NCI-H2081 treated with DMSO at 0.1 percent for 48 hours (cell line): Measurements from ENCODE around the gene MSRB2.

ENCODE experiments used
- DNase-seq: peaks from one replicate; lab custom pipeline; 2025; lab: John Stamatoyannopoulos, UW

MSRB2 gene

GRCh38 chr10:23111517-23112286 lies 16.3 kb downstream of the MSRB2 start:
- no peak for DNase-seq

DNA sequence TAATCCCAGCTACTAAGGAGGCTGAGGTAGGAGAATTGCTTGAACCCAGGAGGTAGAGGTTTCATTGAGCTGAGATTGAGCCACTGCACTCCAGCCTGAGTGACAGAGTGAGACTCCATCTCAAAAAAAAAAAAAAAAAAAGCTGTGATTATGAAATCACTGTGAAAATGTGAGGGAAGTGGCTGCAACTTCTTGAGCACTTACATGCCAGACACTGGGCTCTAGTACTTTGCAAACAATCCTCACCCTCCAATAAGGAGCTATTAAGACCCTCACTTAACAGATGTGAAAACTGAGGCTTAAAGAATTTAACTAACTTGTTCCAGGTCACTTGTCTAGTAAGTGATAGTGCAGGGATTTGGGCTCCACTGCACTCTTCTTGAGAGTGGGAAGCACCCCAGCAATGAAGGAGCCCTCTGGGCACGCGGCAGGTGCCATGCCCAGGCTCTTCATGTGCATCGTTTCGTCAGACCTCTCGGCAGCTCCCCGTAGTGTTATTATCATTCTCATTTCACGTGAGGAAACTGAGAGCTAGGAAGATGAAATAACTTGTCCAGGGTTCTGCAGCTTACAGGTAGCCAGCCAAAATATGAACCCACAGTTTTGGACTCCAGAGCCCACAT lies 19.0 kb downstream of the MSRB2 start:
- DNase-seq = no peak

DNA sequence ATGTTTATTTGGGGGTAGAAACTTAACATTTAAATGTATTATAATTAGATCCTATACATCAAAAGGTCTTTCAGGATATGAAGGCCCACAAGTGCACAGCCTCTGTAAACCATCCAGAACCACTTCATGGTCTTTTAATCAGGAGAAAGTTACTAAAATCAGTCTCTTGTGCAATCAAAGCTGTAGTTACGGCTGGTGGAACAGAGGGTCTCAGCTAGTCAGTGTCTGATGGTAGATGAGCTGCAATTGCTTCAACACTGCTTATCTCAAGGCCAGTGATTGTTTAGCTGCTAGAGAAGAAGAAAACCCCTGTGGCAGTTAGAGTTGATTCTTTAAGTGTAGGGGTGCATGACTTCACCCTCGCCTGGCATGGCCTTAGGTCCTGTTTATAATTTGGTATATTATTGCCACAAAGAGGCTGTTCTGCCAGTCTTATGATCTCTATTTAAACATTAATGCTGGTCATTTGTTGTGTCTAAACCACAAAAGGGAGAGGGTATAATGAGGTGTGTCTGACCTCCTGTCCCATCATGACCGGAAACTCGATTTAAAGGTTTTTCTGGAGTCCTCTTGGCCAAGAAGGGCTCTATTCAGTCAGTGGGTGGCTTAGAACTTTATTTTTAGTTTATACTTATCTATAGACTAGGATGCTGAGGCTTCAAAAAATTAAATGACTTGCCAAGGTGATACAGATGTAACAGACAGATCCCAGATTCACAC lies 21.3 kb downstream of the MSRB2 start:
- DNase-seq = no peak

- DNase-seq = no peak
These were observed 24.9 kb downstream of the MSRB2 start for GRCh38 chr10:23120001-23120934.

DNA sequence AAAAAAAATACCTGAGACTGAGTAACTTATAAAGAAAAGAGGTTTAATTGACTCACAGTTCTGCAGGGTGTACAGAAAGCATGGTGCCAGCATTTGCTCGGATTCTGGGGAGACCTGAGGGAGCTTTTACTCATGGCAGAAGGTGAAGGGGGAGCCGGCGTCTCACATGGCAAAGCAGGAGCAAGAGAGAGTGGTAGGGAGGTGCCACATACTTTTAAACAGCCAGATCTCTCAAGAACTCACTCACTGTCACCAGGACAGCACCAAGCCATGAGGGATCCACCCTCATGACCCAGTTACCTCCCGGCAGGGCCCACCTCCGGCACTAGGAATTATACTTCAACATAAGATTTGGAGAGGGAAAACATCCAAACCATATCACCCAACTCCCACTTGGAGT lies 25.8 kb downstream of the MSRB2 start:
- no peak for DNase-seq

DNA sequence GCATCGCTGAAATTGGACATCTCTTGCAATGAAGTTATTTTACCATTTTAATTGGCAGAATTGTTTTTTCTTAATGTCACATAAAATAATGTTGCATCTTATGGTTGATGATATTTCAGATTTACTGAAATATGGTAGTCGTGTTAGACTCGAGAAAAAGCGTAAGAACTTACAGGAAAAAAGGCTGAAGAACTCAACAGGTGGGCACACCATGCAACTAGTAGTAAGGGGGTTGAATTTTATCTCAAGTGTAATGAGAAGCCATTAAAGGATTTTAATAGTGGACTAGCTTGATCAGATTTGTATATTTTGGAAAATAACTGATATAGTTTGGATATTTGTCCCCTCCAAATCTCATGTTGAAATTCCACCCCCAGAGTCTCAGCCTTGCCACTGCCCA lies 41.1 kb downstream of the MSRB2 start:
- DNase-seq = no peak

DNA sequence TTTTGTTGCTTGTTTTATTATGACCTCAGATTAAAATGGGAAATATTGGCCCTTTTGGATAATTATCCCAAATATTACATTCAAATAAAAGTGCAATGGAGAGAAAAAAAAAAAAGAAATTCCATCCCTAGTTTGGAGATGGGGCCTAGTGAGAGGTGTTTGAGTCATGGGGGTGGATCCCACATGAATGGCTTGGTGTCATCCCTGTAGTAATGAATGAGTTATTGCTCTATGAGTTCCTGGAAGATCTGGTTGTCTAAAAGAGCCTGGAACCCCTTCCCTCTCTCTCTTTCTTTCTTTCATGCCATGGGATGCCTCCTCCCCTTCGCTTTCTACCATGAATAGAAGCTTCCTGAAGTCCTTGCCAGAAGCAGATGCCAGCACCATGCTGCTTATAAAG lies 44.3 kb downstream of the MSRB2 start:
- DNase-seq = no peak

DNA sequence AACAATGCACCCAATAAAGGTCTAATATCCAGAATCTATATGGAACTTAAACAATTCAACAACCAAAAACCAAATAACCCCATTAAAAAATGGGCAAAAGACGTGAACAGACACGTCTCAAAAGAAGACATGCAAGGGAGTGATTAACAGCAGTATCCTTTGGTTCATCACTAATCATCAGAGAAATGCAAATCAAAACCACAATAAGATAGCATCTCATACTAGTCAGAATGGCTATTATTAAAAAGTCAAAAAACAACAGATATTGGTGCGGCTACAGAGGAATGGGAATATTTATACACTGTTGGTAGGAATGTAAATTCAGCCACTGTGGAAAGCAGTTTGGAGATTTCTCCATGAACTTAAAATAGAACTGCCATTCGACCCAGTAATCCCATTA lies 46.6 kb downstream of the MSRB2 start:
- DNase-seq = no peak

GRCh38 chr10:23146258-23146657 lies 50.9 kb downstream of the MSRB2 start:
- no peak for DNase-seq

- no peak for DNase-seq
These were observed 51.7 kb downstream of the MSRB2 start for GRCh38 chr10:23147035-23147434.

- no peak for DNase-seq
These were observed 52.8 kb downstream of the MSRB2 start for GRCh38 chr10:23148214-23148613.

- no peak for DNase-seq
These were observed 54.7 kb downstream of the MSRB2 start for GRCh38 chr10:23150091-23150490.

- DNase-seq = no peak
These were observed 55.2 kb downstream of the MSRB2 start for GRCh38 chr10:23150610-23151009.

- no peak for DNase-seq
These were observed 55.7 kb downstream of the MSRB2 start for GRCh38 chr10:23151071-23151470.

DNA sequence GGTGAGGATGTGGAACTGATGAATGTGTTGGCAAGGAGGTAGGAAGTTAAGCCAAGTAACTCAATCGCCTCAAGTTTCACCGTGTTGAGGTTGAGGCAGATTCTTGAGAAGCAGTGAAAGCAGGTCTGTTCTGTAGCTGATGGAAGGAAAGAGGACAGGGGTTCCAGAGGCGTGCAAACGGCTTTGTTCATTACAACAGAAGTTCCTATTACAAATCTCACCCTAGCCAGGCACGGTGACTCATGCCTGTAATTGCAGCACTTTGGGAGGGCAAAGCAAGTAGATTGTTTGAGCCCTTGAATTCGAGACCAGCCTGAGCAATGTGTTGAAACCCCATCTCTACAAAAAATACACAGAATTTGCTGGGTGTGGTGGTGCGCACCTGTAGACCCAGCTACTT lies 59.8 kb downstream of the MSRB2 start:
- DNase-seq = no peak

DNA sequence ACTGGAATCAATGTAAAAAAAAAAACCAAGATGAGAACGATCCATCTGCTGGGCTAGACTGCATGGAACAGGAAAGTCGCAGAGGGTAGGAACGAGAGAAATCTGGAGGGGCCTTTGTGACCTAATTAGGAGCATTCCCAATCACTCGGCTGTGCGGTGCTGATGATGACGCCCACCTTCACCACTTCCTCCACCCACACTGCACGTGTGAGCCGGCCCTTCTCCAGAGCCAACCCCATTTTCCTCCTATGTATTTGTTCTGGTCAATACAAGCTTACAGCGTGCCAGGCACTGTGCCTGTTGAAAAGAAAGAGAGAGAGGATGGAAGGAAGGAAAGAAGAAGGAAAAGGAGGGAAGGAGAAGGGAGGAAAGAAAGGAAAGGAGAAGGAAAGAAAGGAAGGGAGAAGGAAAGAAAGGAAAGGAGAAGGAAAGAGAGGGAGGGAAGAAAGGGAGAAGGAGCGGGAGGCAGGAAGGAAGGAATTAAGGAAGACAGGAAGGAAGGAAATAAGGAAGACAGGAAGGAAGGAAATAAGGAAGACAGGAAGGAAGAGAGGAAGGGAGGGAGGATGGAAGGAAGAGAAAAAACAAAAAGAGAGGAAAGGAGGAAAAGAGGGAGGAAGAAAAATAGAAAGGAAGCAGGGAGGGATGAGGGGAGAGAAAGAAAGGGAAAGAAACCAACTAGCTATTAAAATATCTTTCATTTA lies 61.2 kb downstream of the MSRB2 start:
- no peak for DNase-seq

DNA sequence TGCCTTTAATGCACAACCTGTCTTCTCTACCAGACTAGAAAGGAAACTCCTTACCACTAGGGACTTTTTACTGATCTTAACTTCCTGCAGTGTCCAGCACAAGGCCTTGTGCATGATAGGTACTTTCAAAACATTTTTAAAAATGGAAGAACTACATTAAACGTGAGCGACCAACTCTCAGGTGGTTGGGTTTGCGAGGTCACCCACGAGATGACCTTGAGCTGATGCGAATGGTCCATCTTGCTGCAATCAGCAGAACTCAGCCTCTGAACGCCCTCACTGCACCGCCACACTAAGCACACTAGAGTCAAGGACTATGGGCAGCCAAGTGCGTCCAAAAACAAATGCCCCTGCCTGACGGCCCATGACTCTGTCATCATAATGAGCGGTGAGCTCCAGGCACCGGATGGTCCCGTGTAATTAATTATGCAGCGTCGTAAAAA lies 61.9 kb downstream of the MSRB2 start:
- DNase-seq = no peak

DNA sequence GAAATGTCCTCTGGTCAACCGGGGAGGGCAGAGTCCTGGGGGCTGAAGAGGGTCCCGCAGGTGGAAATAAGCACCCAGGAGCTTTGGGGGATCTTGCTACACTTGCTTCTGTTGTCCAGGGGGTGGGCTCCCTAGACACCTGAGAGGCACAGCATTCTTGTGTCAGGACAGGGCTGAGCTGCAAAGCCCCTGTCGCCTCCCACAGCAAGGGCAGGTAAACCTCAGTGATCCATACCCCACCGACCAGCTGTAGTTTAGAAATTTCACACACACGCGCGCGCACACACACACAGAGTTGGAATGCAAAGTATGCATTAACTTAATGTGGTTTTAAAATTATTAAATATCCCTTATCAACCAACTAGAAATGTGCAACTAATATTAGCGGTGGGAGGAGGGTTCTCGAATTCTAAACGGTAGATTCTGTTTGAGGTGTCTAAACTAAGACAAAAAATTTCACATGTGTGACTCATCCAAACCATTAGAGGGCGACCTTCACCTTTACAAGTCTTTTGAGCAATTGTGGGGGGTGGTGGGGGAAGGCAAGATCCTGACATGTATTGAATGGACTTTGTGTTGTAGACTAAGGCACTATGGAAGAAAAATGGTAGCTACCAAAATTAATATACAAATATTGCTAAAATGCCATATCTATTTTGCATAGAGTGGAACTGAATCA lies 62.5 kb downstream of the MSRB2 start:
- DNase-seq = no peak

- no peak for DNase-seq
These were observed 63.0 kb downstream of the MSRB2 start for GRCh38 chr10:23158370-23158769.

DNA sequence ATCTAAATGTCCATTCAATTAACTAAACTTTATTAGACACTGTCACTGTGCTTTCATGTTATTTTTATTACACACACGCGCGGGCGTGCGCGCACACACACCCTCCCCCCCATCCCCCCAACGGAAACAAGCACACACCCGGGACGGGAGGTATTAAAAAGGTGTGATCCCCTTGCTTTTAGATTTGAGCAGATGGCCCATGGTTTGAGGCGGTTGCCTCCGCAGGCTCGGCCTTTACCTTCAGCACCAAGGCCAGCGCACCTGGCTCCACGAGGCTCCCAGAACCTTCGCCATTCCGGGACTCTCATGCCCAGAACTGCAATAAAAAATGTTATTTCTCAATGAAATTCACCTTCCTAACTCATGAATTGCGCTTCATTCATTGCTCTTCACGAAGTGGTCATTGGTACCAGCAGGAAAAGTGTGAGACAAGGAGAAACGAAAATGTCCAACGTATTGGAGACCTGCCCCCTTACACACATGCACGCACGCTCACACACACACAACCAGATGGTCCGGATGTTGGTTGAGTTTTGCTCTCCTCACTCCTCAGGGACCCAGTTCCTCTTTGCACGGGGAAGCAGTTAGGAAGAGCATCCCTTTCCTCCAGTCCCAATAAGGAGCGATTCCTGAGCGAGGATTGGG lies 76.0 kb downstream of the MSRB2 start:
- DNase-seq = no peak
